Activated T-helper 17 cell treated with anti-CD3 and anti-CD28 coated beads, Interleukin-2, amount 50 U/mL, for 72 hours (primary cell): ENCODE measurements around the gene REXO1. TPM values are rescaled to one million over a fixed set of nuclear protein-coding genes. Genes with fewer than 3 reads are reported as not detected.

Experiments used
- ATAC-seq: fragments of 150-1000 bp; cut with Tn5 transposase; replicated peaks from 2 replicates; pipeline ENCODE4 v1.10.0; 2021; ENCODE audit warnings: mild to moderate bottlenecking, moderate library complexity
- H3K27ac Mint-ChIP-seq: one replicate; pipeline ENCODE4 v1.8.0; 2022; ENCODE audit warnings: mixed read lengths
- H3K27me3 Mint-ChIP-seq: one replicate; pipeline ENCODE4 v1.8.0; 2022; ENCODE audit warnings: mixed read lengths
- H3K36me3 Mint-ChIP-seq: one replicate; pipeline ENCODE4 v1.8.0; 2022; ENCODE audit warnings: low read depth, mild to moderate bottlenecking, mixed read lengths
- H3K4me1 Mint-ChIP-seq: one replicate; pipeline ENCODE4 v1.8.0; 2022; ENCODE audit warnings: mixed read lengths
- H3K4me3 Mint-ChIP-seq: one replicate; pipeline ENCODE4 v1.8.0; 2022; ENCODE audit warnings: mild to moderate bottlenecking, mixed read lengths
- H3K9me3 Mint-ChIP-seq: one replicate; pipeline ENCODE4 v1.8.0; 2022; ENCODE audit warnings: mixed read lengths
- total RNA-seq, 2 donors: library from RNA; stranded (reverse); gene quantifications; one replicate each; pipeline ENCODE4 v1.2.3, GENCODE V29; 2022

The REXO1 gene
- total RNA-seq, 2 donors from 2014 or later, result 39.7 to 50.0 TPM

GRCh38 chr19:1868971-1869370 lies 20.7 kb upstream of the REXO1 start:
- no peak for ATAC-seq
- Mint-ChIP-seq H3K27ac (no peak overlapping the region), H3K9me3 (no peaks in the 10 kb centered on the region), H3K36me3 (peaks cover 30% of the 10 kb centered on the region), H3K4me3 (no peak overlapping the region), H3K4me1 (peaks cover 2% of the 10 kb centered on the region), H3K27me3 (no peaks in the 10 kb centered on the region)

GRCh38 chr19:1867349-1867724 lies 19.1 kb upstream of the REXO1 start:
- Mint-ChIP-seq H3K4me1 (no peaks in the 10 kb centered on the region), H3K27me3 (no peaks in the 10 kb centered on the region), H3K36me3 (peaks cover 18% of the 10 kb centered on the region), H3K9me3 (no peaks in the 10 kb centered on the region), H3K27ac (no peak overlapping the region), H3K4me3 (no peak overlapping the region)
- no peak for ATAC-seq

- no peak overlapping the region for H3K4me3 Mint-ChIP-seq
- no peaks in the 10 kb centered on the region for H3K4me1 Mint-ChIP-seq
- H3K9me3 Mint-ChIP-seq, result no peaks in the 10 kb centered on the region
- H3K27ac Mint-ChIP-seq, result no peak overlapping the region
- ATAC-seq, result no peak
- no peaks in the 10 kb centered on the region for H3K27me3 Mint-ChIP-seq
- H3K36me3 Mint-ChIP-seq, result peaks cover 17% of the 10 kb centered on the region
Observed at GRCh38 chr19:1866693-1867348, 18.5 kb upstream of the REXO1 start.

- no peaks in the 10 kb centered on the region for H3K27me3 Mint-ChIP-seq
- no peaks in the 10 kb centered on the region for H3K9me3 Mint-ChIP-seq
- peak overlapping the region; percentile 22 for H3K27ac Mint-ChIP-seq
- no peaks in the 10 kb centered on the region for H3K4me1 Mint-ChIP-seq
- peak overlapping the region; percentile 57 for H3K4me3 Mint-ChIP-seq
- peaks cover 9% of the 10 kb centered on the region for H3K36me3 Mint-ChIP-seq
- no peak for ATAC-seq
Observed at GRCh38 chr19:1865172-1866010, 17.1 kb upstream of the REXO1 start.

GRCh38 chr19:1864480-1865171 lies 16.3 kb upstream of the REXO1 start:
- Mint-ChIP-seq H3K9me3 (no peaks in the 10 kb centered on the region), H3K4me1 (no peaks in the 10 kb centered on the region), H3K27me3 (no peaks in the 10 kb centered on the region), H3K36me3 (peaks cover 6% of the 10 kb centered on the region), H3K27ac (peak overlapping the region; percentile 22), H3K4me3 (peak overlapping the region; percentile 57)
- peak; percentile 44 for ATAC-seq

- ATAC-seq, result peak; percentile 73
- peaks cover 6% of the 10 kb centered on the region for H3K36me3 Mint-ChIP-seq
Observed at GRCh38 chr19:1863638-1864479, 15.6 kb upstream of the REXO1 start.

GRCh38 chr19:1863328-1863637 lies 15.0 kb upstream of the REXO1 start, which contains the start of gene KLF16:
TSS of gene KLF16 (minus strand) at chr19:1863579. CDS start at chr19:1863497, 82 bp downstream.
- ATAC-seq, result no peak
- Mint-ChIP-seq H3K27ac (peak within 1 kb of the TSS; percentile 94), H3K27me3 (no peaks in the 10 kb centered on the region), H3K4me1 (no peaks in the 10 kb centered on the region), H3K36me3 (peaks cover 6% of the 10 kb centered on the region), H3K9me3 (no peaks in the 10 kb centered on the region), H3K4me3 (peak within 1 kb of the TSS; percentile 91)

More at GRCh38 chr19:1863638-1864479, 15.6 kb upstream of the REXO1 start:
- Mint-ChIP-seq H3K4me1 (no peaks in the 10 kb centered on the region), H3K9me3 (no peaks in the 10 kb centered on the region), H3K4me3 (peak overlapping the region; percentile 57), H3K27me3 (no peaks in the 10 kb centered on the region), H3K27ac (no peak overlapping the region)

GRCh38 chr19:1862424-1863327 lies 14.4 kb upstream of the REXO1 start:
- Mint-ChIP-seq H3K4me3 (peak overlapping the region; percentile 91), H3K9me3 (no peaks in the 10 kb centered on the region), H3K27ac (peak overlapping the region; percentile 94), H3K36me3 (peaks cover 6% of the 10 kb centered on the region), H3K4me1 (no peaks in the 10 kb centered on the region), H3K27me3 (no peaks in the 10 kb centered on the region)
- ATAC-seq, result no peak

GRCh38 chr19:1862068-1862423 lies 13.8 kb upstream of the REXO1 start:
- Mint-ChIP-seq H3K4me3 (peak overlapping the region; percentile 91), H3K36me3 (peaks cover 6% of the 10 kb centered on the region), H3K4me1 (no peaks in the 10 kb centered on the region), H3K27me3 (no peaks in the 10 kb centered on the region), H3K9me3 (no peaks in the 10 kb centered on the region), H3K27ac (peak overlapping the region; percentile 94)
- ATAC-seq, result no peak

GRCh38 chr19:1861599-1862031 lies 13.3 kb upstream of the REXO1 start:
- H3K9me3 Mint-ChIP-seq, result no peaks in the 10 kb centered on the region
- H3K27me3 Mint-ChIP-seq, result no peaks in the 10 kb centered on the region
- no peaks in the 10 kb centered on the region for H3K4me1 Mint-ChIP-seq
- peak overlapping the region; percentile 94 for H3K27ac Mint-ChIP-seq
- no peak for ATAC-seq
- peak overlapping the region; percentile 91 for H3K4me3 Mint-ChIP-seq
- peaks cover 6% of the 10 kb centered on the region for H3K36me3 Mint-ChIP-seq

- Mint-ChIP-seq H3K27ac (peak overlapping the region; percentile 94), H3K4me1 (no peaks in the 10 kb centered on the region), H3K36me3 (peaks cover 6% of the 10 kb centered on the region), H3K9me3 (no peaks in the 10 kb centered on the region), H3K4me3 (peak overlapping the region; percentile 91), H3K27me3 (no peaks in the 10 kb centered on the region)
- no peak for ATAC-seq
Observed at GRCh38 chr19:1860821-1861598, 12.7 kb upstream of the REXO1 start.

- Mint-ChIP-seq H3K36me3 (peaks cover 6% of the 10 kb centered on the region), H3K4me3 (peak overlapping the region; percentile 91)
Observed at GRCh38 chr19:1860042-1860775, 11.9 kb upstream of the REXO1 start.

More at GRCh38 chr19:1860042-1860775, 11.9 kb upstream of the REXO1 start:
- Mint-ChIP-seq H3K4me1 (no peaks in the 10 kb centered on the region), H3K27ac (peak overlapping the region; percentile 38), H3K27me3 (no peaks in the 10 kb centered on the region), H3K9me3 (no peaks in the 10 kb centered on the region)
- no peak for ATAC-seq
